Caco-2 (cell line): ENCODE results near the gene DENND1A. TPM values are rescaled to one million over a fixed set of nuclear protein-coding genes. Genes with fewer than 3 reads are reported as not detected.
"Not testable (repeated sequence)": the region's sequence is repeated elsewhere in the genome, so short reads cannot be mapped to it uniquely, and the experiment has no call there.

ENCODE experiments used
- BruUV-seq: library from RNA; stranded (reverse); fragments of 400-500 nt; replicated peaks from 2 replicates; lab custom pipeline; 2021; lab: Mats Ljungman, UMichigan
- CTCF ChIA-PET: fragments of 300-600 bp; sonication (Branson Sonifier 250); formaldehyde crosslinking; loops from one replicate; lab custom pipeline; 2022; ENCODE audit warnings: antibody characterized with exemption; lab: Charles Lee
- POLR2A ChIA-PET: fragments of 300-600 bp; sonication (Branson Sonifier 250); formaldehyde crosslinking; loops from one replicate; lab custom pipeline; 2022; ENCODE audit warnings: antibody characterized with exemption; lab: Charles Lee
- DNase-seq, 2 experiments: peaks; one replicate each; pipeline versions ENCODE4 v3.0.0 to v3.0.0-alpha.2; 2020 to 2022
- H3K27me3 ChIP-seq: replicated peaks from 2 replicates; pipeline ENCODE4 v1.6.0; 2011; ENCODE audit warnings: low read length; ENCODE audit not compliant: control insufficient read depth, insufficient read depth
- H3K36me3 ChIP-seq: 2 replicates; pipeline ENCODE4 v1.5.1; 2011; ENCODE audit warnings: low read length; ENCODE audit not compliant: control insufficient read depth, insufficient read depth
- H3K4me1 ChIP-seq: fragments of 250-450 bp; sonication (Bioruptor Pico); 2 replicates; pipeline ENCODE4 v1.5.1; 2020; ENCODE audit warnings: mild to moderate bottlenecking
- H3K4me3 ChIP-seq: 2 replicates; pipeline ENCODE4 v1.5.1; 2011; ENCODE audit warnings: low read depth, mild to moderate bottlenecking, control low read depth, low read length
- H3K9me3 ChIP-seq: fragments of 250-450 bp; sonication (Bioruptor Pico); 2 replicates; pipeline ENCODE4 v1.5.1; 2020; ENCODE audit warnings: mild to moderate bottlenecking, moderate library complexity
- H3K27ac Mint-ChIP-seq: one replicate; pipeline ENCODE4 v1.8.0; 2022; ENCODE audit warnings: mixed read lengths; ENCODE audit not compliant: unreplicated experiment
- H3K27me3 Mint-ChIP-seq: one replicate; pipeline ENCODE4 v1.8.0; 2022; ENCODE audit warnings: mixed read lengths; ENCODE audit not compliant: insufficient read depth, unreplicated experiment
- H3K36me3 Mint-ChIP-seq: one replicate; pipeline ENCODE4 v1.8.0; 2022; ENCODE audit warnings: mild to moderate bottlenecking, mixed read lengths; ENCODE audit not compliant: insufficient read depth, unreplicated experiment
- H3K4me1 Mint-ChIP-seq: one replicate; pipeline ENCODE4 v1.8.0; 2022; ENCODE audit warnings: low read depth, mixed read lengths; ENCODE audit not compliant: unreplicated experiment
- H3K4me3 Mint-ChIP-seq: one replicate; pipeline ENCODE4 v1.8.0; 2022; ENCODE audit warnings: mild to moderate bottlenecking, moderate library complexity, mixed read lengths; ENCODE audit not compliant: unreplicated experiment
- H3K9me3 Mint-ChIP-seq: one replicate; pipeline ENCODE4 v1.8.0; 2022; ENCODE audit warnings: mixed read lengths; ENCODE audit not compliant: unreplicated experiment
- CTCF ChIP-seq, 2 experiments: fragments of 200-600 bp in 1 of 2; IDR thresholded peaks; 1 replicate in 1 of 2; 2 replicates in 1 of 2; pipeline versions ENCODE4 v1.5.1 to v1.8.0; 2011 to 2022; ENCODE audit warnings: antibody characterized with exemption in 1 of 2, control low read depth in 1 of 2, inconsistent platforms in 1 of 2, low read depth in 1 of 2, low read length in 1 of 2, mild to moderate bottlenecking in 1 of 2, moderate library complexity in 1 of 2; ENCODE audit not compliant: insufficient read depth in 1 of 2, severe bottlenecking in 1 of 2, unreplicated experiment in 1 of 2
- intact Hi-C: fragments of 100-400 bp; cut with micrococcal nuclease; formaldehyde crosslinking; loops from one replicate; pipeline ENCODE4 v1.10.0; 2022; ENCODE audit not compliant: unreplicated experiment
- total RNA-seq: library from RNA; stranded (reverse); gene quantifications from 2 replicates; pipeline ENCODE4 v1.2.3, GENCODE V29; 2022

Gene DENND1A
- total RNA-seq, 1 experiment from 2014 or later: 41.6 TPM

GRCh38 chr9:123738648-123739047, 191.3 kb downstream of the DENND1A start:
- no peaks in the 10 kb centered on the region for H3K4me1 ChIP-seq
- H3K9me3 ChIP-seq: no peaks in the 10 kb centered on the region
- H3K4me3 Mint-ChIP-seq: no peak overlapping the region
- H3K36me3 ChIP-seq: no peaks in the 10 kb centered on the region; the same call in 1 of the 2 replicates
- no peaks in the 10 kb centered on the region for H3K27me3 Mint-ChIP-seq
- no peak overlapping the region for H3K27ac Mint-ChIP-seq
- no peaks in the 10 kb centered on the region for H3K27me3 ChIP-seq
- ChIA-PET CTCF (no interaction called here), POLR2A (no interaction called here)
- no peak overlapping the region for H3K4me3 ChIP-seq
- TF ChIP-seq CTCF (IDR thresholded peaks at IDR 0.05; ENCODE audit: insufficient read depth in 1 of 2, low read depth in 1 of 2, low read length in 1 of 2, severe bottlenecking in 1 of 2, unreplicated experiment in 1 of 2): no peak
- no peaks in the 10 kb centered on the region for H3K9me3 Mint-ChIP-seq
- no peak for DNase-seq
- peaks cover 8% of the 10 kb centered on the region for H3K4me1 Mint-ChIP-seq
- intact Hi-C loops: no loop called here
- peaks cover 7% of the 10 kb centered on the region for H3K36me3 Mint-ChIP-seq
- BruUV-seq: no TSS peak

- BruUV-seq: no TSS peak
- no peak overlapping the region for H3K27ac Mint-ChIP-seq
- POLR2A ChIA-PET: no interaction called here
- H3K9me3 Mint-ChIP-seq: no peaks in the 10 kb centered on the region
- Histone ChIP-seq H3K27me3 (no peaks in the 10 kb centered on the region), H3K36me3 (no peaks in the 10 kb centered on the region; the same call in 1 of the 2 replicates), H3K9me3 (no peaks in the 10 kb centered on the region), H3K4me3 (no peak overlapping the region), H3K4me1 (no peaks in the 10 kb centered on the region)
- DNase-seq: no peak
- no peaks in the 10 kb centered on the region for H3K36me3 Mint-ChIP-seq
- no peaks in the 10 kb centered on the region for H3K27me3 Mint-ChIP-seq
- intact Hi-C loops: no loop called here
- CTCF ChIA-PET: no interaction called here
- H3K4me3 Mint-ChIP-seq: no peak overlapping the region
- peaks cover 8% of the 10 kb centered on the region for H3K4me1 Mint-ChIP-seq
- TF ChIP-seq CTCF (IDR thresholded peaks at IDR 0.05; ENCODE audit: insufficient read depth in 1 of 2, low read depth in 1 of 2, low read length in 1 of 2, severe bottlenecking in 1 of 2, unreplicated experiment in 1 of 2): no peak
These were observed 194.6 kb downstream of the DENND1A start for GRCh38 chr9:123735376-123735775.

- intact Hi-C loops, DNase-seq, POLR2A ChIA-PET, H3K4me3 ChIP-seq, H3K36me3 ChIP-seq, H3K27me3 Mint-ChIP-seq, H3K9me3 ChIP-seq, H3K4me1 Mint-ChIP-seq, H3K4me1 ChIP-seq, H3K27ac Mint-ChIP-seq, H3K27me3 ChIP-seq, H3K36me3 Mint-ChIP-seq, H3K4me3 Mint-ChIP-seq, BruUV-seq: not testable (repeated sequence)
- CTCF ChIA-PET: interaction anchor here (0.7 kb wide), 1 partner anchor 55 kb away, joined by 6 read pairs; no protein-coding TSS in a partner anchor
- H3K9me3 Mint-ChIP-seq: peaks cover 23% of the 10 kb centered on the region
These were observed 201.4 kb downstream of the DENND1A start for GRCh38 chr9:123728571-123728970.

- TF ChIP-seq CTCF (IDR thresholded peaks at IDR 0.05; ENCODE audit: insufficient read depth in 1 of 2, low read depth in 1 of 2, low read length in 1 of 2, severe bottlenecking in 1 of 2, unreplicated experiment in 1 of 2): no peak
- H3K9me3 ChIP-seq: peaks cover 11% of the 10 kb centered on the region
- H3K36me3 ChIP-seq: no peaks in the 10 kb centered on the region; the same call in 1 of the 2 replicates
- no peak overlapping the region for H3K4me3 Mint-ChIP-seq
- BruUV-seq: no TSS peak
- peaks cover 28% of the 10 kb centered on the region for H3K9me3 Mint-ChIP-seq
- intact Hi-C loops: no loop called here
- no peaks in the 10 kb centered on the region for H3K4me1 Mint-ChIP-seq
- H3K36me3 Mint-ChIP-seq: peaks cover 15% of the 10 kb centered on the region
- no peak overlapping the region for H3K27ac Mint-ChIP-seq
- CTCF ChIA-PET: no interaction called here
- H3K4me3 ChIP-seq: no peak overlapping the region
- no peaks in the 10 kb centered on the region for H3K27me3 Mint-ChIP-seq
- no peaks in the 10 kb centered on the region for H3K4me1 ChIP-seq
- H3K27me3 ChIP-seq: no peaks in the 10 kb centered on the region
- POLR2A ChIA-PET: no interaction called here
- no peak for DNase-seq
These were observed 202.6 kb downstream of the DENND1A start for GRCh38 chr9:123727332-123727731.
